ENCODE results near the gene MYZAP.

MYZAP gene, protein sequence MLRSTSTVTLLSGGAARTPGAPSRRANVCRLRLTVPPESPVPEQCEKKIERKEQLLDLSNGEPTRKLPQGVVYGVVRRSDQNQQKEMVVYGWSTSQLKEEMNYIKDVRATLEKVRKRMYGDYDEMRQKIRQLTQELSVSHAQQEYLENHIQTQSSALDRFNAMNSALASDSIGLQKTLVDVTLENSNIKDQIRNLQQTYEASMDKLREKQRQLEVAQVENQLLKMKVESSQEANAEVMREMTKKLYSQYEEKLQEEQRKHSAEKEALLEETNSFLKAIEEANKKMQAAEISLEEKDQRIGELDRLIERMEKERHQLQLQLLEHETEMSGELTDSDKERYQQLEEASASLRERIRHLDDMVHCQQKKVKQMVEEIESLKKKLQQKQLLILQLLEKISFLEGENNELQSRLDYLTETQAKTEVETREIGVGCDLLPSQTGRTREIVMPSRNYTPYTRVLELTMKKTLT

GRCh38 chr15:57591822-57592367 lies at the start of gene MYZAP:
Gene MYZAP (plus strand): TSS chr15:57591904. CDS start chr15:57592035, 131 bp downstream.
- peak in 1 of 2 donors; percentile 43 for DNase-seq (ENCODE audit: low read depth in 2 of 2)

DNA sequence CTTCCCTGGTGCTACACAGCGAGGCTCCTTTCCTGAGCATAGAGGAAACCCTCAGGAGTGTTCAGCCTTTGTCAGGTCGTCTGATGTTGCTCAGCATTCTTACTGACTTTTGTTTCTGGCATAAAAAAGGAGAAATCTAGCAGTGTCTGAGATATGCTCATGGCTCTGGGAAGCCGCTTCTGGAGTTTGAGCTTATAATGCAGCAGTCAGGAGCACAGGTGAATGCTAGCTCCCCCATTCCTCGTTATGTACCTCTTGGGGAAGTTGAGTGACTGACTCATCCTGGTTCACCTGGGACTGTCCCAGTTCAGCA lies 49.2 kb upstream of the MYZAP start:
- DNase-seq (ENCODE audit: low read depth in 2 of 2) = no peak

- no peak for DNase-seq (ENCODE audit: low read depth in 2 of 2)
These were observed 46.7 kb upstream of the MYZAP start for GRCh38 chr15:57544848-57545480.

GRCh38 chr15:57545995-57546394 lies 45.7 kb upstream of the MYZAP start:
- DNase-seq (ENCODE audit: low read depth in 2 of 2) = no peak

- DNase-seq (ENCODE audit: low read depth in 2 of 2) = no peak
These were observed 44.4 kb upstream of the MYZAP start for GRCh38 chr15:57547243-57547755.

- DNase-seq (ENCODE audit: low read depth in 2 of 2) = no peak
These were observed 43.4 kb upstream of the MYZAP start for GRCh38 chr15:57548351-57548750.

GRCh38 chr15:57548835-57549234 lies 42.9 kb upstream of the MYZAP start:
- DNase-seq (ENCODE audit: low read depth in 2 of 2) = no peak

GRCh38 chr15:57549935-57550334 lies 41.8 kb upstream of the MYZAP start:
- no peak for DNase-seq (ENCODE audit: low read depth in 2 of 2)

- no peak for DNase-seq (ENCODE audit: low read depth in 2 of 2)
These were observed 41.1 kb upstream of the MYZAP start for GRCh38 chr15:57550640-57551039.

GRCh38 chr15:57551715-57552677 lies 39.7 kb upstream of the MYZAP start:
- DNase-seq (ENCODE audit: low read depth in 2 of 2) = no peak

- DNase-seq (ENCODE audit: low read depth in 2 of 2) = no peak
These were observed 38.9 kb upstream of the MYZAP start for GRCh38 chr15:57552678-57553334.

DNA sequence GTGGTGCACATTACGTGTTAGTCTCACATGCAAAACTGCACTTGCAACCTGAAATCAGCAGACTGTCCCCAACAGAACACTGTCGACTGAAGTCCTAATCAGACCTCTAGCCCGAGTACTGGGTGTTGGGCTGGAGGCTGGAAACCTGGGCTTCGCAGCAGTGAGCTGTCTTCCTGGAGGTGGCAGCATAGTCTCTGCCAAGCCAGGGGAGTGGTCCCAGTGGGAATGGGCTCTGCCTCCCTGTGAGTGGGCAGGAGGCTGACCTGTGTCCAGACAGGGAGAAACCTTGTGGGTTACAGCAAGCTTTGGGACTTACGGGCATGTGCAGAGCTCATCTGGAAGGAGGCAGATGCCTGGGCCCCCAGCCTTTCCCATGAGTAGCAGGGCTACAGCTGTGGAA lies 38.2 kb upstream of the MYZAP start:
- DNase-seq (ENCODE audit: low read depth in 2 of 2) = no peak

DNA sequence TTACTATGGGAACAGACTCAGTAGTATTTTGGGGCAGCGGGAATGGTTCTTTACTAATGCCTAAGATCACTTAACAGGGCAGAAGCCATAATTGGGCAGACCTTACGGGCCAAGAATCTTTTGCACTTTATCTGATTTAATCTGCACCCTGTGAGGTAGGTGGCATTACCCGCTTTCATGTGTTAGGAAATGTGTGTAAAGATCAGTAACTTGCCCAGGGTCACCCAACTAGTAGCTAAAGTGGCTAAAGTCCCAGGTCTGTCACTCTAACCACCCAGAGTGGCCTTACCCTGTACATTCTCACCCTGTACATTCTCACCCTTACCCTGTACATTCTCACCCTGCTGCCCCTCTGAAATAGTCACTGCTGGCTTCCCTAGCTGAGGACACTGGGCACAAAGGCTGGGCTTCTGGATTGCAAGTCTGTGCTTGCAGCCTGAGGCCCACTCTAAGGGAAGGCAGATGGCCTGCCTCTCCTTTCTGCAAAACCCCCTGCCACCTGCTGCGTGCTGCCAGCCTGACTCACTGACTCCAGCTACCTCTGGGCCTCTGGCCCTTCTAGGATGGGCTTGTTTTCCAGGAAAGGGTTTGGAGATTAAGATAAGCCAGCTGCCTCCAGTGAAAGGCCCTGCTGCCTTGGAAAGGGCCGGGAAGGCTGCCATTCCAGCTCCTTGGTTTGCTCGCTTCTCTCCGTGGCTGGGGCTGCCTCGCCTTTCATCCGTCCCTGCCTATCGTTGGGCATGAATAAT lies 37.5 kb upstream of the MYZAP start:
- DNase-seq (ENCODE audit: low read depth in 2 of 2) = no peak

- no peak for DNase-seq (ENCODE audit: low read depth in 2 of 2)
These were observed 36.9 kb upstream of the MYZAP start for GRCh38 chr15:57554812-57555179.

GRCh38 chr15:57555270-57555669 lies 36.4 kb upstream of the MYZAP start:
- no peak for DNase-seq (ENCODE audit: low read depth in 2 of 2)

DNA sequence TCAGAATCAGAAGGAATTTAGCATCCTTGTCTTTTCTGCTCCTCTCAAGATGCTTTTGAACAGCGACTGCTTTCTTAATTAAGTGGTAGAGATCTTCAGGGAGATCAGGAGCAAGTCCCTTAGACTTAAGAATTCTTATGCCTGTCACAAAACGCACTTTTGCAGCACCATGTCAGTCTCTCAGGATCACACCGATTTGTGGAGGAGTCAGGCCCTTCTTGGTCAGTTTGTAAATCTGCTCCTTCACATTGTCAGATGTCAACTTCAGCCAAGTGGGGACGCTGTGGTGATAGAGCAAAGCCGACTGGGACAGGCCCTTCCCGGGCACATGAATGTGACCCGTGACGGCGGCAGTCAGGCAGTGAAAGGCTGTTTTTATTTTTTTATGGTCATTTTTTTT lies 35.7 kb upstream of the MYZAP start:
- DNase-seq (ENCODE audit: low read depth in 2 of 2) = no peak

GRCh38 chr15:57557267-57557666 lies 34.4 kb upstream of the MYZAP start:
- DNase-seq (ENCODE audit: low read depth in 2 of 2) = no peak

DNA sequence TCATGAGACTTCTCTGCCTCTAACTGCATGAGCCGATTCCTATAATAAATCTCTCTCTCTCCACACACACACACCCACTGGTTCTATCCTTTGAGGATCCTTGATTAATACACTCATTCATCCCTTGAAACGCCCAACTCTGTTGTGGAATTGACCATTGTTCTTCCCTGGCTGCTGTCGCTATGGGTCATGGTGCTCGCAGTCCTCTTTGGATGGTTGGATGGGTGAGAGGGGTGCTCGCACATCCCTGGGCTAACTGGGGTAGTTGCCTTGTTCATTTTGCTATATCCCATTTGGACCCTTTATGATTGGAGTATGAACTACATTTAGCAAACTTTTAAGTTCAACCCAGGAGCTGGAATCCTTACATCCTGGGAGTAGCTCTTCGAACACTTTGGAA lies 33.9 kb upstream of the MYZAP start:
- DNase-seq (ENCODE audit: low read depth in 2 of 2) = no peak

DNA sequence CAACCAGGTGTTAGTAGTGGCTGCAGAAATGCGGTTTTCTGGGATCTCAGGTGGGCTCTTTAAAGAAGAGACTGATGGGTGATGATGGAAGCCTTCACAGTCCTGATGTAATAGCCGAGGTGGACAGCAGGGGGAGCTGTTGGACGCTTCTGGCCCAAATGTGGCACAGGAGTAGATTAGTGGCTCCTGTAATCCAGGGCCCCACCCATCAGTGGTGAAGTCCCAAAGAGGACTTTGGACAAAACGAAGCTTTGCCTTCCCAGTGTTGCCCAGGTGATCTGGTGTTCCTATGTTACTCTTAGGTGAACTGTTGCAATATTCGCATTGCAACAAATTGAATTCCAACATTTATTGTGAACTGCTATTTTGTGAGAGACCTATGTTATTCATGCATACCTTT lies 31.8 kb upstream of the MYZAP start:
- peak; percentile 34 to 65 for DNase-seq (ENCODE audit: low read depth in 2 of 2)

GRCh38 chr15:57561041-57561711 lies 30.5 kb upstream of the MYZAP start:
- peak; percentile 17 to 27 for DNase-seq (ENCODE audit: low read depth in 2 of 2)

All from stimulated activated CD4-positive, alpha-beta T cell treated with anti-CD3 and anti-CD28 coated beads, Interleukin-1b, Interleukin-23, amount 100 ng/mL, for 1 hour (primary cell).